Lung microvascular endothelial cell (primary cell): Measurements from ENCODE around the gene ADNP2. TPM values are rescaled to one million over a fixed set of nuclear protein-coding genes. Genes with fewer than 3 reads are reported as not detected.

Experiments
- DNase-seq, 2 donors: peaks; one replicate each; pipeline versions ENCODE4 v3.0.0 to v3.0.0-alpha.2; 2010; ENCODE audit warnings: low read depth in 2 of 2
- total RNA-seq: library from RNA; depleted of rRNA; stranded (reverse); fragments of >200 nt; gene quantifications from 2 replicates; pipeline ENCODE4 v1.2.1, GENCODE V29; 2014

Gene ADNP2
- total RNA-seq, 1 donor from 2014 or later = 12.1 TPM

- no peak for DNase-seq
Measured at GRCh38 chr18:80188643-80189530, 79.8 kb downstream of the ADNP2 start.

GRCh38 chr18:80189531-80189865 lies 80.4 kb downstream of the ADNP2 start:
- DNase-seq = no peak

Other genes with a start within 250 kb of the ADNP2 start
- 26.4 and 33.1 TPM in 2 replicates for gene SLC66A2, start 157.6 kb upstream of the ADNP2 start, total RNA-seq
- 1.8 and 2.8 TPM in 2 replicates for gene HSBP1L1, start 144.6 kb upstream of the ADNP2 start, total RNA-seq
- 32.7 and 34.7 TPM in 2 replicates for gene TXNL4A, start 120.7 kb upstream of the ADNP2 start, total RNA-seq
- 24.8 and 27.9 TPM in 2 replicates for gene RBFA, start 74.8 kb upstream of the ADNP2 start, total RNA-seq
- 20.3 and 74.8 TPM in 2 replicates for gene PARD6G, start 138.3 kb downstream of the ADNP2 start, total RNA-seq